Lower leg skin (tissue), 4 donors: ENCODE measurements around the gene TBX2. TPM values are rescaled to one million over a fixed set of nuclear protein-coding genes. Genes with fewer than 3 reads are reported as not detected.
A peak's percentile ranks its signal among the peaks of the same experiment; 100 is the strongest.

Source experiments
- DNase-seq, 2 donors: peaks; one replicate each; pipeline ENCODE4 v3.0.0-alpha.2; 2019; ENCODE audit warnings: low spot score in 2 of 2
- H3K4me3 ChIP-seq: fragments of 200-600 bp; sonication (generic); 2 replicates; pipeline ENCODE4 v1.5.1; 2017; ENCODE audit warnings: mild to moderate bottlenecking, low read depth; ENCODE audit not compliant: poor library complexity, severe bottlenecking
- POLR2A ChIP-seq, 2 donors: fragments of 450-650 bp; IDR thresholded peaks; one replicate each; pipeline ENCODE4 v1.6.1; 2016 to 2017; ENCODE audit warnings: antibody characterized with exemption in 2 of 2, mild to moderate bottlenecking in 1 of 2, moderate library complexity in 1 of 2
- WGBS, 2 donors: methylation state at CpG; one replicate each; pipeline ENCODE4 v1.1.5; 2018; 5-methylcytosine and 5-hydroxymethylcytosine counted together
- intact Hi-C: fragments of 100-400 bp; cut with DNase I; formaldehyde crosslinking; loops from one replicate; pipeline ENCODE4 v1.15.0; 2023; ENCODE audit warnings: low total_unique reads
- total RNA-seq, 4 donors: library from RNA; depleted of rRNA; stranded (reverse); fragments of >200 nt; gene quantifications; one replicate each; pipeline ENCODE4 v1.1.0, GENCODE V29; 2016
- TF ChIP-seq, protein P1 (sequence below), 3 donors: fragments of 450-650 bp; IDR thresholded peaks; one replicate each; pipeline ENCODE4 v1.5.1; 2016; ENCODE audit warnings: antibody characterized with exemption in 3 of 3, mild to moderate bottlenecking in 3 of 3, moderate library complexity in 2 of 3

The TBX2 gene
- total RNA-seq, 4 donors from 2014 or later = 0.25 to 9.1 (median 5.7) TPM

DNA sequence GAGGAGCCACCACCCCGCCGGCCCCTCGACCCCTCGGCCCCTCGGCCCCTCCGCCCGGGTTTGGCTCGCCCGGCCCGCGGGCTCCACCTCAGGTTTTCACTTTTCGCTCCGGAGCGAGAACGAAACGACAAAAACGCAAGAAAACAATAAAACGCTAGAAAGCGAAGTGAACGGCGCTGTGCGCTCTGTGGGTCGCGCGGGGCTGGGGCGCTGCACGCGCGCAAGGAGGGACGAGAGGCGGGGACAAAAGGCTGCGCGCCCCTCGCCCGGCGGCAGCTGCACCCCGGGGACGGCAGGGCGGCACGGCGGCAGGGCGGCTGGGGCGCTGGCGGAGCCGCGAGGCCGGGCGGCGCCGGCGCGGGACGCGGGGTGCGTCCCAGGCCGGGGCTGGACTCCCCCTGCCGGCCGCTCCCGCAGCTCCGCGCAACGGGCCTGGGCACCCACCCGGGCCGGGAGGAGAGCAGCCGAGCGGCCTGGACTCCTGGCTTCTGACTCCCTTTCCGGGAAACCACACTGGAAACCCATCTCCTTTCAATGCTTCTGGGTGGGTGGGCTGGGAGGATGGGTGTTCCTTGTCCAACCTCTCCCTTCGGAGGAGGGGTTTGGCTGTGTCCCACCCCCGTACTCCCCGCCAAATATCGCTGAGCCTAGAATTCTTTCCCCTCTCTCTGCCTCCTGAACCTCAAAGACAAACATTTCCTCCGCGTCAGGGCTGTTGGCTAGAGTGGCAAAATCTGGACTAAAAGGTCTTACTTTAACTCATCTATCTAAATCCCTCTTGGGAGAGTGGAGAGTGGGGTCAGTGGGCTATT is 9.9 kb downstream of the TBX2 start:
- TF ChIP-seq POLR2A (IDR thresholded peaks at IDR 0.05) = no peak
- TF ChIP-seq, protein P1, sequence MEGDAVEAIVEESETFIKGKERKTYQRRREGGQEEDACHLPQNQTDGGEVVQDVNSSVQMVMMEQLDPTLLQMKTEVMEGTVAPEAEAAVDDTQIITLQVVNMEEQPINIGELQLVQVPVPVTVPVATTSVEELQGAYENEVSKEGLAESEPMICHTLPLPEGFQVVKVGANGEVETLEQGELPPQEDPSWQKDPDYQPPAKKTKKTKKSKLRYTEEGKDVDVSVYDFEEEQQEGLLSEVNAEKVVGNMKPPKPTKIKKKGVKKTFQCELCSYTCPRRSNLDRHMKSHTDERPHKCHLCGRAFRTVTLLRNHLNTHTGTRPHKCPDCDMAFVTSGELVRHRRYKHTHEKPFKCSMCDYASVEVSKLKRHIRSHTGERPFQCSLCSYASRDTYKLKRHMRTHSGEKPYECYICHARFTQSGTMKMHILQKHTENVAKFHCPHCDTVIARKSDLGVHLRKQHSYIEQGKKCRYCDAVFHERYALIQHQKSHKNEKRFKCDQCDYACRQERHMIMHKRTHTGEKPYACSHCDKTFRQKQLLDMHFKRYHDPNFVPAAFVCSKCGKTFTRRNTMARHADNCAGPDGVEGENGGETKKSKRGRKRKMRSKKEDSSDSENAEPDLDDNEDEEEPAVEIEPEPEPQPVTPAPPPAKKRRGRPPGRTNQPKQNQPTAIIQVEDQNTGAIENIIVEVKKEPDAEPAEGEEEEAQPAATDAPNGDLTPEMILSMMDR (IDR thresholded peaks at IDR 0.05) = no peak
- peak in 1 of 2 donors; percentile 91 for DNase-seq
- H3K4me3 ChIP-seq = peak overlapping the region; percentile 25
- WGBS, 2 donors = 2% methylated on average over 23 to 51 of the region's 73 CpGs
- intact Hi-C loops = loop anchor here (5.0 to 10.0 kb wide), 2 partner anchors 138 to 425 kb away; no protein-coding TSS in a partner anchor

DNA sequence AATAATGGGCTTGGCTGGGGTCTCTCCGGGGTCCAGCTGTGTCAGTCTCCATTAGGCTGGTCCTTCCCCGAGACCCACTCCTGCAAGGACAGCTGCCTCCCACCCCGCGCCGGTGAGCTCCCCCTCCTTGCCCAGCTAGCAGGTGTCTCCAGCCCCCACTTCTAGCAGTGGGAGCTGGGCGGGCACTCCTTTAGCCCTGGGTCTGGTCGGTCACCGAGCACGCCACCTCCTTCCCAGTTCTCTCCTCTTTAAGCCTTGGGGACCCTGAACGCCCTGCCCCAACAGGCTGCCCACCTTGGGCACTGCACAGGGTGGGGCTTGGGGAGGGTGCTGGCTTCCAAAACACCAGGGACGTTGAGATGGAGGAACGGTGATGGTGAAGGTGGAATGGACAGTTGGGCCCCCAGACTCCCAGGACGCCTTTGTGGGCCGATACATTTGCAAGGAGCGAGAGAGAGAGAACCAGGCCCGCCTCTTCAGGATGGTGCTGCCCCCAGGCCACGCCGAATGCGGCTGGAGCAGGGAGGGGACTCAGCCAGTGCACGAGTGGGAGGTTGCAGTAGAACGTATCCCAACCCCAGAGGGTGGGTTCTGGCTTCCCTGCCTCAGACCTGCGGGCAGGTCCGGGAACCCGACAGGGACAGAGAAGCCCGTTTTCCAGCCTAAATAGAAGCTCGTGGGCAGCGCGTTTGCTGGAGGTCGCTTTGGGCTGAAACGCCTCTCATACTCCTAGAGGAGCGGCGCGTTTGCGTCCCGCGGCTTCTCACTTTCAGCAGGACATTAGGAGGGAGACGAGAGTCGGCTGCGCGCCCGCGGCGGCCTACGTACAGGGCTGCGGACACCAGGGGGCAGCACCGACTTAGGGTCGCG is 10.7 kb downstream of the TBX2 start:
- no peak overlapping the region for H3K4me3 ChIP-seq
- intact Hi-C loops = loop anchor here (5.0 to 10.0 kb wide), 2 partner anchors 137 to 424 kb away; no protein-coding TSS in a partner anchor
- TF ChIP-seq, protein P1 (IDR thresholded peaks at IDR 0.05) = no peak
- TF ChIP-seq POLR2A (IDR thresholded peaks at IDR 0.05) = no peak
- 17 to 20% methylated on average over 40 to 47 of the region's 48 CpGs for WGBS, 2 donors
- DNase-seq = peak in 1 of 2 donors; percentile 94

DNA sequence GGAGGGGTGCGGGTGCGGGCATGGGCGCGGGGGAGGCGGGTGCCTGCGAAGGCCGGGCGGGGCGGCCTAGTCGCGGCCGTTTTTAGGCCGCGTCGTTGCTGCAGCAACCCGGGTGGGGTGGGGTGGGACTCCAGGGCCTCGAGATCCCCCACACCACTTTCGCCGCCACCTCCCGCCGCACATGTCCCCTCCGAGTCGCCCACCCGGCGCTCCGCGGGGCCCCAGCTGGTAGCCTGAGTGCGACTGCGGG is 11.3 kb downstream of the TBX2 start:
- no peak overlapping the region for H3K4me3 ChIP-seq
- 7% methylated on average over 26 to 29 of the region's 29 CpGs for WGBS, 2 donors
- no peak for TF ChIP-seq POLR2A (IDR thresholded peaks at IDR 0.05)
- TF ChIP-seq, protein P1 (IDR thresholded peaks at IDR 0.05) = no peak
- no peak for DNase-seq
- intact Hi-C loops = loop anchor here (5.0 to 10.0 kb wide), 2 partner anchors 136 to 424 kb away; no protein-coding TSS in a partner anchor

DNA sequence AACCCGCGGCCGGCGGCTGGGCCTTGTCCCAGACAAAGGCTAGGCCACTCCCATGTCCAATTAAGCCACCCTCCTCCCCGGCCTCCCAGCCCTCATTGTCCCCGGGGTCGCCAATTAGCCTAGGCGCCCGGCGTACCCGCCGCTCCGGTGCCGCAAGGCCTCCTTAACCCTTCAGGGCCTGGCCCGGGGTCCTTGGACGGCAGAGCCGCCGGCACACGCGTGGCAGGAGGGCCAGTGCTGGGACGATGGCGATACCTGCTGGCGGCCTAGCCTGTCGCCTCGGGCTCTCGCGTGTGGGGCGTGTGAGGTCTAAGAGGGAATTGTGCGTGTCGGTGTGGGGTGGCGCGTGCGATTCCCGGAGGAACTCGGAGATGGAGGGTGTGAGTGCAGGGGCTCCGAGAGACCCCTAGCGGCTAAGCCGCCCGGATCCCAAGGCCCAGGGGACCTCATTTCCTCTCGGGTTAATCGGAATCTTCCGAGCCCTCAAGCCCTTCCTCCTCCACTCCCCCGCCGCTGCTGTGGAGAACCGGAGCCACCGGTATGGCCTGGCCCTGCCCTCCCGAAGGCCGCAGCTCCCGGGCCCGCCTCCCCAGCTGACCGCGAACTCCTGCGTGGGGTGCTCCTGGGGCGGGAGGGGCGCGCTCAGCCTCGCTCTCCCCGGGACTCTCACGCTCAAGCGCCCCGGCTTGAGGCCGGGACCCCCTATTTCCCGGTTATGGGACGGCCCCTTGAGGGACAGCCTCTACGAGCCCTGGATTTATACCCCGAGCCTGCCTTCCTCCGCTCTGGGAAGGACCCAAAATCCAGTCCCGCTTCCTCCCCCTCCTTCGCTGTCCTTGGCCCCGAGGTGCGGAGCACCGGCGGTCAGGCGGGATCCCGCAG is 11.9 kb downstream of the TBX2 start:
- TF ChIP-seq, protein P1 (IDR thresholded peaks at IDR 0.05) = no peak
- TF ChIP-seq POLR2A (IDR thresholded peaks at IDR 0.05) = no peak
- H3K4me3 ChIP-seq = peak overlapping the region; percentile 21
- peak; percentile 17 to 89 for DNase-seq
- 2% methylated on average over 43 to 58 of the region's 75 CpGs for WGBS, 2 donors
- intact Hi-C loops = loop anchor here (5.0 to 10.0 kb wide), 2 partner anchors 136 to 423 kb away; no protein-coding TSS in a partner anchor
